Thymus (tissue), 11 donors: Measurements from ENCODE around the gene ZNF277. TPM values are rescaled to one million over a fixed set of nuclear protein-coding genes. Genes with fewer than 3 reads are reported as not detected.

ENCODE experiments used
- DNase-seq, 9 donors: peaks; one replicate each; pipeline ENCODE4 v3.0.0-alpha.2; 2013; ENCODE audit warnings: low spot score in 9 of 9, low read depth in 6 of 9, missing footprints in 1 of 9
- H3K27ac ChIP-seq, 2 donors: one replicate each; pipeline ENCODE4 v1.5.1; 2013; ENCODE audit warnings: control low read depth in 1 of 2, low read depth in 1 of 2, low read length in 1 of 2, mild to moderate bottlenecking in 1 of 2, moderate library complexity in 1 of 2
- H3K27me3 ChIP-seq, 2 donors: one replicate each; pipeline ENCODE4 v1.5.1; 2013; ENCODE audit warnings: low read length in 1 of 2; ENCODE audit not compliant: control insufficient read depth in 2 of 2, insufficient read depth in 1 of 2
- H3K36me3 ChIP-seq, 2 donors: one replicate each; pipeline ENCODE4 v1.5.1; 2013; ENCODE audit warnings: low read length in 1 of 2, mild to moderate bottlenecking in 1 of 2, moderate library complexity in 1 of 2; ENCODE audit not compliant: control insufficient read depth in 2 of 2, insufficient read depth in 2 of 2
- H3K4me1 ChIP-seq, 2 donors: one replicate each; pipeline ENCODE4 v1.5.1; 2013; ENCODE audit warnings: low read length in 2 of 2; ENCODE audit not compliant: control insufficient read depth in 2 of 2, insufficient read depth in 2 of 2
- H3K4me3 ChIP-seq, 2 donors: one replicate each; pipeline ENCODE4 v1.5.1; 2013; ENCODE audit warnings: low read length in 2 of 2, control low read depth in 1 of 2, mild to moderate bottlenecking in 1 of 2
- H3K9me3 ChIP-seq, 2 donors: one replicate each; pipeline ENCODE4 v1.5.1; 2013; ENCODE audit warnings: low read length in 1 of 2, mild to moderate bottlenecking in 1 of 2; ENCODE audit not compliant: control insufficient read depth in 2 of 2, insufficient read depth in 1 of 2
- WGBS: extraction: QIAGEN DNeasy Blood & Tissue Kit; methylation state at CpG from one replicate; pipeline ENCODE4 v1.1.7; 2013; 5-methylcytosine and 5-hydroxymethylcytosine counted together
- polyA plus RNA-seq: library from polyadenylated mRNA; stranded (reverse); fragments of 200-250 nt; gene quantifications from one replicate; pipeline ENCODE4 v1.2.3, GENCODE V29; 2013
- total RNA-seq: library from RNA; stranded (reverse); fragments of 120-200 nt; gene quantifications from one replicate; pipeline ENCODE4 v1.2.4, GENCODE V29; 2013
- donor health status: healthy.

ZNF277 gene
- total and polyA plus RNA-seq, 2 donors = 29.7 to 32.3 TPM

- Histone ChIP-seq H3K27me3 (no peaks in the 10 kb centered on the region), H3K4me1 (no peaks in the 10 kb centered on the region), H3K4me3 (no peak overlapping the region), H3K36me3 (no peaks in the 10 kb centered on the region), H3K9me3 (no peaks in the 10 kb centered on the region), H3K27ac (no peak overlapping the region)
- 65% methylated on average over 3 of the region's 3 CpGs for WGBS
- DNase-seq = no peak
Measured at GRCh38 chr7:112252691-112253090, 46.2 kb downstream of the ZNF277 start.

- no peaks in the 10 kb centered on the region for H3K36me3 ChIP-seq
- no peaks in the 10 kb centered on the region for H3K9me3 ChIP-seq
- no peak for DNase-seq
- no peaks in the 10 kb centered on the region for H3K4me1 ChIP-seq
- 95% methylated on average over 1 of the region's 1 CpG for WGBS
- H3K4me3 ChIP-seq = no peak overlapping the region
- no peak overlapping the region for H3K27ac ChIP-seq
- H3K27me3 ChIP-seq = no peaks in the 10 kb centered on the region
Measured at GRCh38 chr7:112254156-112254555, 47.7 kb downstream of the ZNF277 start.

GRCh38 chr7:112254709-112255387 is 48.4 kb downstream of the ZNF277 start:
- WGBS = 98% methylated on average over 6 of the region's 6 CpGs
- no peaks in the 10 kb centered on the region for H3K27me3 ChIP-seq
- DNase-seq = no peak
- H3K27ac ChIP-seq = no peak overlapping the region
- H3K4me3 ChIP-seq = no peak overlapping the region
- H3K4me1 ChIP-seq = no peaks in the 10 kb centered on the region
- no peaks in the 10 kb centered on the region for H3K9me3 ChIP-seq
- H3K36me3 ChIP-seq = no peaks in the 10 kb centered on the region

- Histone ChIP-seq H3K4me3 (no peak overlapping the region), H3K9me3 (no peaks in the 10 kb centered on the region), H3K36me3 (no peaks in the 10 kb centered on the region), H3K27me3 (no peaks in the 10 kb centered on the region), H3K27ac (no peak overlapping the region), H3K4me1 (no peaks in the 10 kb centered on the region)
- no peak for DNase-seq
Measured at GRCh38 chr7:112255388-112255720, 48.9 kb downstream of the ZNF277 start.

DNA sequence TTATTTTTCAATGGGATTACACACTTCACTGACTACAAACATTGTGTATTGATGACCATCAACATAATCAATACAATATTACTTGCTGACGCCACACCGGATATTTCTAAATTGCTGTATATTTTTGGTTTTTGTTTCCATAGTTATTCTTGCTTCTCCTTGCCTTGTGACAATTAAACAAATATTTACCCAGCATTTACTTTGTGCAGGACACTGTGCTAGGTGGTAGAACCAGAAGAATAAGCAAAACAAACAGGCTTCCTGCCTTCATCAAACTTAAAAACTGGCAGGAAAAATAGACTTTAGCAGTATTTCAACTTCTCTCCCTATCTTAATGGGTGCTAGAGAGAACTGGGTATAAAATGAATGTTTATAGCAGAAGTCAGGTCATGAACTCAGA is 50.6 kb downstream of the ZNF277 start:
- no peaks in the 10 kb centered on the region for H3K9me3 ChIP-seq
- no peak overlapping the region for H3K27ac ChIP-seq
- 99% methylated on average over 2 of the region's 2 CpGs for WGBS
- no peak overlapping the region for H3K4me3 ChIP-seq
- no peak for DNase-seq
- no peaks in the 10 kb centered on the region for H3K36me3 ChIP-seq
- no peaks in the 10 kb centered on the region for H3K27me3 ChIP-seq
- no peaks in the 10 kb centered on the region for H3K4me1 ChIP-seq

DNA sequence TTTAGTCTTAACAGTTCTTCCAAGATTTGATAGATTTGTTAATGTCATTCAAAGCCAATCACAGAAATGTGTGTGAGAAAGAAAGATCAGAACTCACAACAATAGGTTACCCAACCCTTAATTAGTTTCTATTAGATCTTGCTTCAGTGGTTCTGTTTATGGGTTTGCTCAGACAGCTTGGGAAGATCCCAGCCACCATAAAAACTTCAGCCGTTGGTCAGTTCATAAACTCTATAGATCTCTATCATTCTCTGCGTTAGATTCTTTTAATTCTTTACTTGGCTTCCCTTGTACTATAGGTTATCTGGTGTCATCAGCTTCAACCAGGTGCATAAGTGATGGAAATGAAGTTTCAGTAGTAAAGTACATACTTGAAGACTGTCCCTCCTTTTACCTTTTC is 54.4 kb downstream of the ZNF277 start:
- Histone ChIP-seq H3K4me1 (no peaks in the 10 kb centered on the region), H3K4me3 (no peak overlapping the region), H3K9me3 (no peaks in the 10 kb centered on the region), H3K27ac (no peak overlapping the region), H3K36me3 (no peaks in the 10 kb centered on the region), H3K27me3 (no peaks in the 10 kb centered on the region)
- 96% methylated on average over 2 of the region's 2 CpGs for WGBS
- DNase-seq = no peak

DNA sequence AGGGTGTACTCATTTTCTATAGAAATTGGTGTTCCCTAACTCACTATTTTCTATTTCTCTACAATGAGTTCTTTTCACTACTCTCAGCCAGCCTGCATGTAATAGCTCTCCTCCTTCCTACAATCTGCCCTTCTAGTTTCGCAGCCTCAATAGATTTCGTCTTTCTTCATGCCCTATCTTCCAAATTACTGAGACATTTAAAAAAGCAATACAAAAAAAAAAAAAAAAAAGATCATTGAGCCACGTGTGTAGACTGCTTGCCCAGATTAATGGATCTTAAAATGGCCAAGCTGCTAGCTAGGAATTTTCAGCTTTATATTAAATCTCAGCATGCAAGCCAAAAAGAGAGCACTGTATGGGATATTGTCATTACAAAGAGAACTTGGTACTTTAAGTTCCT is 55.5 kb downstream of the ZNF277 start:
- Histone ChIP-seq H3K36me3 (no peaks in the 10 kb centered on the region), H3K27ac (no peak overlapping the region), H3K4me1 (no peaks in the 10 kb centered on the region), H3K4me3 (no peak overlapping the region), H3K27me3 (no peaks in the 10 kb centered on the region), H3K9me3 (no peaks in the 10 kb centered on the region)
- WGBS = 95% methylated on average over 3 of the region's 3 CpGs
- no peak for DNase-seq

GRCh38 chr7:112262855-112263487 is 56.5 kb downstream of the ZNF277 start:
- H3K9me3 ChIP-seq = no peaks in the 10 kb centered on the region
- no peaks in the 10 kb centered on the region for H3K27me3 ChIP-seq
- no peak overlapping the region for H3K4me3 ChIP-seq
- WGBS = 98% methylated on average over 2 of the region's 2 CpGs
- H3K36me3 ChIP-seq = no peaks in the 10 kb centered on the region
- no peaks in the 10 kb centered on the region for H3K4me1 ChIP-seq
- DNase-seq = no peak
- H3K27ac ChIP-seq = no peak overlapping the region

GRCh38 chr7:112263519-112263918 is 57.0 kb downstream of the ZNF277 start:
- Histone ChIP-seq H3K27me3 (no peaks in the 10 kb centered on the region), H3K4me1 (no peaks in the 10 kb centered on the region), H3K27ac (no peak overlapping the region), H3K4me3 (no peak overlapping the region), H3K9me3 (no peaks in the 10 kb centered on the region), H3K36me3 (no peaks in the 10 kb centered on the region)
- DNase-seq = no peak
